Coronary artery (tissue), 2 donors: Measurements from ENCODE around the gene CPA4.

ENCODE experiments used
- DNase-seq: peaks from one replicate; pipeline ENCODE4 v3.0.0-alpha.2; 2017; ENCODE audit warnings: low spot score
- H3K27ac ChIP-seq, 2 donors: fragments of 200-600 bp; sonication (generic); one replicate each; pipeline ENCODE4 v1.5.1; 2016 to 2019
- H3K4me3 ChIP-seq: fragments of 200-600 bp; sonication (generic); 2 replicates; pipeline ENCODE4 v1.5.1; 2016; ENCODE audit warnings: mild to moderate bottlenecking, moderate library complexity
- CTCF ChIP-seq: fragments of 200-600 bp; sonication (generic); IDR thresholded peaks from one replicate; pipeline ENCODE4 v1.5.1; 2019; ENCODE audit warnings: antibody characterized with exemption

CPA4 gene

GRCh38 chr7:130365511-130366441 is 72.8 kb downstream of the CPA4 start:
- DNase-seq: no peak
- no peak overlapping the region for H3K27ac ChIP-seq
- TF ChIP-seq CTCF: no peak
- no peak overlapping the region for H3K4me3 ChIP-seq

GRCh38 chr7:130366564-130366963 is 73.6 kb downstream of the CPA4 start:
- DNase-seq: no peak

GRCh38 chr7:130367088-130367755 is 74.3 kb downstream of the CPA4 start:
- Histone ChIP-seq H3K4me3 (no peak overlapping the region), H3K27ac (no peak overlapping the region)

More at GRCh38 chr7:130366564-130366963, 73.6 kb downstream of the CPA4 start:
- TF ChIP-seq CTCF: no peak
- no peak overlapping the region for H3K4me3 ChIP-seq
- no peak overlapping the region for H3K27ac ChIP-seq

GRCh38 chr7:130367836-130368746 is 75.1 kb downstream of the CPA4 start:
- no peak for TF ChIP-seq CTCF
- H3K4me3 ChIP-seq: no peak overlapping the region
- H3K27ac ChIP-seq: no peak overlapping the region
- no peak for DNase-seq

More at GRCh38 chr7:130367088-130367755, 74.3 kb downstream of the CPA4 start:
- no peak for TF ChIP-seq CTCF
- no peak for DNase-seq

- no peak for DNase-seq
- Histone ChIP-seq H3K27ac (peak overlapping the region in 1 of 2 donors; percentile 65), H3K4me3 (no peak overlapping the region)
- TF ChIP-seq CTCF: no peak
Observed at GRCh38 chr7:130369110-130369711, 76.2 kb downstream of the CPA4 start.

- TF ChIP-seq CTCF: no peak
- H3K27ac ChIP-seq: peak overlapping the region in 1 of 2 donors; percentile 65
- DNase-seq: no peak
- no peak overlapping the region for H3K4me3 ChIP-seq
Observed at GRCh38 chr7:130369831-130370550, 77.0 kb downstream of the CPA4 start.
